Neutrophil (primary cell): Measurements from ENCODE around the gene HLA-A.

ENCODE experiments used
- H3K27ac ChIP-seq: fragments of 200-600 bp; sonication (generic); 2 replicates; pipeline ENCODE4 v1.5.1; 2016; ENCODE audit warnings: mild to moderate bottlenecking, moderate library complexity
- H3K27me3 ChIP-seq: fragments of 200-600 bp; sonication (generic); 2 replicates; pipeline ENCODE4 v1.6.0; 2016; ENCODE audit warnings: mild to moderate bottlenecking
- H3K36me3 ChIP-seq: fragments of 200-600 bp; sonication (generic); 2 replicates; pipeline ENCODE4 v1.5.1; 2017
- H3K4me1 ChIP-seq, 2 experiments: fragments of 200-600 bp in 1 of 2; sonication (generic) in 1 of 2; 1 replicate in 1 of 2; 2 replicates in 1 of 2; pipeline versions ENCODE4 v1.5.1 to v1.6.1; 2013 to 2016; ENCODE audit warnings: low read depth in 1 of 2, low read length in 1 of 2, mild to moderate bottlenecking in 1 of 2, moderate library complexity in 1 of 2; ENCODE audit not compliant: control insufficient read depth in 1 of 2, insufficient read depth in 1 of 2
- H3K4me3 ChIP-seq, 2 experiments: fragments of 200-600 bp in 1 of 2; sonication (generic) in 1 of 2; 1 replicate in 1 of 2; 2 replicates in 1 of 2; pipeline ENCODE4 v1.5.1; 2013 to 2016; ENCODE audit warnings: low read depth in 1 of 2, low read length in 1 of 2, mild to moderate bottlenecking in 1 of 2, moderate library complexity in 1 of 2
- H3K9me3 ChIP-seq: fragments of 200-600 bp; sonication (generic); 2 replicates; pipeline ENCODE4 v1.5.1; 2016
- CTCF ChIP-seq: fragments of 200-600 bp; sonication (generic); IDR thresholded peaks from 2 replicates; pipeline ENCODE4 v1.5.1; 2016; ENCODE audit warnings: antibody characterized with exemption

Gene HLA-A

GRCh38 chr6:29951882-29952281, 9.6 kb downstream of the HLA-A start:
- H3K4me3 ChIP-seq, result no peak overlapping the region

GRCh38 chr6:29953001-29953441, 10.7 kb downstream of the HLA-A start:
- TF ChIP-seq CTCF, result no peak
- peaks cover 35% of the 10 kb centered on the region for H3K36me3 ChIP-seq
- H3K27me3 ChIP-seq, result no peaks in the 10 kb centered on the region
- H3K4me3 ChIP-seq, result no peak overlapping the region
- H3K9me3 ChIP-seq, result no peaks in the 10 kb centered on the region
- peaks cover 4% of the 10 kb centered on the region in 2 experiments for H3K4me1 ChIP-seq
- H3K27ac ChIP-seq, result no peak overlapping the region

More at GRCh38 chr6:29951882-29952281, 9.6 kb downstream of the HLA-A start:
- H3K4me1 ChIP-seq, result peaks cover 0 to 3% of the 10 kb centered on the region in 2 experiments
- H3K36me3 ChIP-seq, result peaks cover 46% of the 10 kb centered on the region
- no peak overlapping the region for H3K27ac ChIP-seq
- no peak for TF ChIP-seq CTCF
- H3K27me3 ChIP-seq, result no peaks in the 10 kb centered on the region
- H3K9me3 ChIP-seq, result no peaks in the 10 kb centered on the region

- Histone ChIP-seq H3K4me1 (peaks cover 6 to 8% of the 10 kb centered on the region in 2 experiments), H3K36me3 (peaks cover 28% of the 10 kb centered on the region), H3K9me3 (no peaks in the 10 kb centered on the region), H3K27me3 (no peaks in the 10 kb centered on the region), H3K4me3 (no peak overlapping the region), H3K27ac (no peak overlapping the region)
- TF ChIP-seq CTCF, result no peak
These were observed 11.4 kb downstream of the HLA-A start for GRCh38 chr6:29953686-29954085.

GRCh38 chr6:29954272-29954671, 11.9 kb downstream of the HLA-A start:
- Histone ChIP-seq H3K4me1 (peaks cover 6 to 8% of the 10 kb centered on the region in 2 experiments), H3K27ac (no peak overlapping the region), H3K27me3 (no peaks in the 10 kb centered on the region), H3K9me3 (no peaks in the 10 kb centered on the region), H3K36me3 (peaks cover 22% of the 10 kb centered on the region), H3K4me3 (no peak overlapping the region)
- no peak for TF ChIP-seq CTCF

- H3K27me3 ChIP-seq, result no peaks in the 10 kb centered on the region
- H3K4me3 ChIP-seq, result no peak overlapping the region
- no peak for TF ChIP-seq CTCF
These were observed 13.5 kb downstream of the HLA-A start for GRCh38 chr6:29955783-29956182.

GRCh38 chr6:29956518-29956917, 14.2 kb downstream of the HLA-A start:
- Histone ChIP-seq H3K27ac (no peak overlapping the region), H3K4me3 (no peak overlapping the region), H3K36me3 (peaks cover 10% of the 10 kb centered on the region), H3K4me1 (peaks cover 6 to 8% of the 10 kb centered on the region in 2 experiments), H3K9me3 (no peaks in the 10 kb centered on the region), H3K27me3 (no peaks in the 10 kb centered on the region)
- no peak for TF ChIP-seq CTCF

More at GRCh38 chr6:29955783-29956182, 13.5 kb downstream of the HLA-A start:
- Histone ChIP-seq H3K4me1 (peaks cover 6 to 8% of the 10 kb centered on the region in 2 experiments), H3K27ac (no peak overlapping the region), H3K9me3 (no peaks in the 10 kb centered on the region), H3K36me3 (peaks cover 10% of the 10 kb centered on the region)
